Breast epithelium (tissue), 4 donors: Measurements from ENCODE around the gene NFAM1. TPM values are rescaled to one million over a fixed set of nuclear protein-coding genes. Genes with fewer than 3 reads are reported as not detected.

Source experiments
- DNase-seq, 2 donors: peaks; one replicate each; pipeline ENCODE4 v3.0.0-alpha.2; 2019; ENCODE audit warnings: low spot score in 2 of 2
- H3K27ac ChIP-seq, 2 donors: fragments of 200-600 bp; sonication (generic) in 1 of 2; one replicate each; pipeline ENCODE4 v1.5.1; 2016 to 2019; ENCODE audit warnings: mild to moderate bottlenecking in 1 of 2
- H3K27me3 ChIP-seq, 2 donors: fragments of 200-600 bp; sonication (generic) in 1 of 2; one replicate each; pipeline versions ENCODE4 v1.5.1 to v1.6.0; 2017 to 2019; ENCODE audit warnings: control low read depth in 1 of 2, mild to moderate bottlenecking in 1 of 2
- H3K36me3 ChIP-seq: fragments of 200-600 bp; one replicate; pipeline ENCODE4 v1.5.1; 2019
- H3K4me1 ChIP-seq, 2 donors: fragments of 200-600 bp; sonication (generic); one replicate each; pipeline ENCODE4 v1.5.1; 2016 to 2019; ENCODE audit warnings: control low read depth in 1 of 2
- H3K4me3 ChIP-seq, 3 donors: fragments of 200-600 bp; sonication (generic); 1 replicate in 2 of 3; 2 replicates in 1 of 3; pipeline ENCODE4 v1.5.1; 2016 to 2019; ENCODE audit warnings: mild to moderate bottlenecking in 3 of 3, moderate library complexity in 2 of 3
- H3K9me3 ChIP-seq, 2 donors: fragments of 200-600 bp; sonication (generic) in 1 of 2; one replicate each; pipeline ENCODE4 v1.5.1; 2016 to 2019; ENCODE audit warnings: control low read depth in 1 of 2
- POLR2A ChIP-seq: fragments of 450-650 bp; IDR thresholded peaks from one replicate; pipeline ENCODE4 v1.6.1; 2016; ENCODE audit warnings: antibody characterized with exemption, mild to moderate bottlenecking, moderate library complexity
- POLR2AphosphoS5 ChIP-seq, 3 donors: sonication (generic); formaldehyde crosslinking; IDR thresholded peaks; one replicate each; pipeline ENCODE4 v1.6.1; 2017; ENCODE audit warnings: antibody characterized with exemption in 3 of 3
- intact Hi-C: fragments of 100-400 bp; cut with DNase I; formaldehyde crosslinking; loops from one replicate; pipeline ENCODE4 v1.15.1; 2023; ENCODE audit warnings: low total_unique reads
- total RNA-seq, 3 donors: library from RNA; depleted of rRNA; stranded (reverse); fragments of >200 nt; gene quantifications; one replicate each; pipeline ENCODE4 v1.1.0, GENCODE V29; 2016
- TF ChIP-seq, protein P1 (sequence below), 3 donors: fragments of 450-650 bp; IDR thresholded peaks; one replicate each; pipeline ENCODE4 v1.5.1; 2016 to 2017; ENCODE audit warnings: antibody characterized with exemption in 3 of 3, mild to moderate bottlenecking in 3 of 3, moderate library complexity in 3 of 3

NFAM1 gene
- total RNA-seq, 3 donors from 2014 or later = 0.66 to 4.3 (median 1.5) TPM

DNA sequence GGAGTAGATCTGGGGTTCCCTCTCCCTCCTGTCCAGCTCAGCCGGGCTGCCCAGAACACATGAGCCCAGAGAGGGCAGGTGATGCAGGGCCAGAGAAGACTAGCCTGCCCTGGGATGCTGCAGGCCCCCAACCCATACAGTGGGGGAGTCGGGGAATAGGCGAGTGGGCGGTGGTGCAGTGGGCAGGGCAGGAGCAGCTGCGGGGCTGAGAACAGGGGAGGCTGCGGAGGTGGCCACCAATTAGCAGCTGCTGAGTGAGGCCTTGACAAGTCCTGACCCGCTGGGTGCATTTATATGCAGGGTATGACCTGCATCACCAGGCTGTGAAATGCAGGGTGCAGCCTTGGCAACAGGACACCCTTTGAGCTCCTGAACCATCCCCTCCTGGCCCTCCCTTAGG, 43.1 kb downstream of the NFAM1 start:
- TF ChIP-seq, protein P1, sequence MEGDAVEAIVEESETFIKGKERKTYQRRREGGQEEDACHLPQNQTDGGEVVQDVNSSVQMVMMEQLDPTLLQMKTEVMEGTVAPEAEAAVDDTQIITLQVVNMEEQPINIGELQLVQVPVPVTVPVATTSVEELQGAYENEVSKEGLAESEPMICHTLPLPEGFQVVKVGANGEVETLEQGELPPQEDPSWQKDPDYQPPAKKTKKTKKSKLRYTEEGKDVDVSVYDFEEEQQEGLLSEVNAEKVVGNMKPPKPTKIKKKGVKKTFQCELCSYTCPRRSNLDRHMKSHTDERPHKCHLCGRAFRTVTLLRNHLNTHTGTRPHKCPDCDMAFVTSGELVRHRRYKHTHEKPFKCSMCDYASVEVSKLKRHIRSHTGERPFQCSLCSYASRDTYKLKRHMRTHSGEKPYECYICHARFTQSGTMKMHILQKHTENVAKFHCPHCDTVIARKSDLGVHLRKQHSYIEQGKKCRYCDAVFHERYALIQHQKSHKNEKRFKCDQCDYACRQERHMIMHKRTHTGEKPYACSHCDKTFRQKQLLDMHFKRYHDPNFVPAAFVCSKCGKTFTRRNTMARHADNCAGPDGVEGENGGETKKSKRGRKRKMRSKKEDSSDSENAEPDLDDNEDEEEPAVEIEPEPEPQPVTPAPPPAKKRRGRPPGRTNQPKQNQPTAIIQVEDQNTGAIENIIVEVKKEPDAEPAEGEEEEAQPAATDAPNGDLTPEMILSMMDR (IDR thresholded peaks at IDR 0.05) = no peak
- TF ChIP-seq POLR2A (no peak), POLR2AphosphoS5 (IDR thresholded peaks at IDR 0.05) (no peak)
- Histone ChIP-seq H3K9me3 (no peaks in the 10 kb centered on the region), H3K36me3 (no peaks in the 10 kb centered on the region), H3K4me3 (no peak overlapping the region), H3K27ac (no peak overlapping the region), H3K27me3 (no peaks in the 10 kb centered on the region), H3K4me1 (no peaks in the 10 kb centered on the region)
- intact Hi-C loops = no loop called here
- no peak for DNase-seq

DNA sequence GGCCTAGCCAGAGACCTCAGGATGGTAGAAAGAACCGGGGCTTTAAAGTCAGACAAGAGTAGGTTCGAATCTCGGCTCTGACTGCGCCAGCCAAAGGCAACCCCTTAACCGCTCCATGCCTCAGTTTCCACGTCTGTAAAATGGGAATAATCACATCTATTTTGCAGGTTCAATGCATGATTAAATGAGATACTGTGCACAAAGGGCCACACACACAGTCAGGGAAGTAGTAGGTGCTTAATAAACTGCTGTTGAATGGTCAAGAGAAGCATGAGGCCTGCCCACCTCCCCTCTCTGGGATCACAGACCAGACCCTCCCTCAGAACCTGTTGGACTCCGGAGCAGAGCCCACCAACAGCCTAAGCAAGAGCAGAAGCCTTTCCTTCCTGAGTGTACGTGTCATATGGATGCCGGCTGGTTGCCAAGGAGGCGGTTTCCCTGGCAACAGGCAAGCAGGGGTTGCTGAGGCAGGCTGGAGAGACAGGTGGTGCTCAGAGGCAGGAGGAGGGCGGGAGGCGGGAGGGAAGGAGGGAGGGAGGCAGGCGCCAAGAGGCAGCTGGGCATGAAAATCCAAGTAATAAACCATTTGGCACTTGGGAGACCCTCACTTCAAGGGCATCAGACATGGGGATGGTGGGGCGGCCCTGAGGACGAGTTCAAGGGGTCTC, 43.9 kb downstream of the NFAM1 start:
- Histone ChIP-seq H3K27ac (no peak overlapping the region), H3K27me3 (no peaks in the 10 kb centered on the region), H3K4me3 (no peak overlapping the region), H3K9me3 (no peaks in the 10 kb centered on the region), H3K4me1 (no peaks in the 10 kb centered on the region), H3K36me3 (no peaks in the 10 kb centered on the region)
- no peak for DNase-seq
- intact Hi-C loops = no loop called here
- TF ChIP-seq POLR2AphosphoS5 (IDR thresholded peaks at IDR 0.05) (no peak), POLR2A (no peak)
- TF ChIP-seq, protein P1 (IDR thresholded peaks at IDR 0.05) = no peak

DNA sequence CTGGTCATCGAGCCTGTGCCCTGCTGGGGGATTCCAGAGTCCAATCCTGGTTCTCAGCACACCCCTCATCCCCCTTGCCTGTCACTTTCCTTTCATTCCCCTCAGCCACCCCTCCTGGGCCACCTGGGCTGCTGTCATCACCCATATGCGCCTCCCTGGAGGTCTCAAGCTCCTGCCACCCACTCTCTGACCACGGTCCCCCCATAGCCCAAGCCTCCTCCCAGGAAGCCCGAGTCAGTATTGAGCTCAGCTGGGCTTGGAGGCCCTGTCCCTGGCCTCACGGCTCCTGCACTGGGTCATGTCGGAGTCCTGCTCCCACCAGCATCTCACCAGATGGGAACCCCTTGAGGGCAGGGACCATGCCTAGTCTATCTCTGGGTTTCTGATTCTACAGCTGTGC, 44.6 kb downstream of the NFAM1 start:
- TF ChIP-seq POLR2A (no peak), POLR2AphosphoS5 (IDR thresholded peaks at IDR 0.05) (no peak)
- TF ChIP-seq, protein P1 (IDR thresholded peaks at IDR 0.05) = no peak
- H3K4me3 ChIP-seq = no peak overlapping the region
- H3K4me1 ChIP-seq = no peaks in the 10 kb centered on the region
- intact Hi-C loops = no loop called here
- no peaks in the 10 kb centered on the region for H3K9me3 ChIP-seq
- H3K27ac ChIP-seq = no peak overlapping the region
- H3K27me3 ChIP-seq = no peaks in the 10 kb centered on the region
- DNase-seq = no peak
- H3K36me3 ChIP-seq = no peaks in the 10 kb centered on the region

DNA sequence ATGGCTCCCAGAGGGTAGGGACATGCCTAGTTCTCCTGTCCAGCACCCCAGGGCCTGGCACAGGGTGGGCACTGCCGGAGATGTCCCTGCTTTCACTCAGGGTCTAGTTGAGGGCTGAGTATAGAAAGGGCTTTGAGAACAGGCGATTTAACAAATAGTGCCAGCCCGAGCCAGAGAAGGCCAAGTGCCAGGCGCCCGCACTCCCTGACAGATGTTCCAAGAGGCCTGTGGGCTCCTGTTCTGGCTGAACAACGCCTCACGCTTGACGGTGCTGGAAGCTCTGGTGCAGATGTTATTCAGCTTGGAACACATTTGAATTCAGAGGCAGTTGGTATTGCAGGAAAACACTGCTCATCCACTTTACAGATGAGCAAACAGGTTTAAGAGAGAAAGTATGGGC, 46.5 kb downstream of the NFAM1 start:
- TF ChIP-seq, protein P1 (IDR thresholded peaks at IDR 0.05) = no peak
- no peak for TF ChIP-seq POLR2AphosphoS5 (IDR thresholded peaks at IDR 0.05)
- no peak for TF ChIP-seq POLR2A
- intact Hi-C loops = no loop called here
- Histone ChIP-seq H3K4me3 (no peak overlapping the region), H3K4me1 (no peaks in the 10 kb centered on the region), H3K27me3 (no peaks in the 10 kb centered on the region), H3K27ac (no peak overlapping the region), H3K36me3 (no peaks in the 10 kb centered on the region), H3K9me3 (no peaks in the 10 kb centered on the region)
- DNase-seq = no peak

DNA sequence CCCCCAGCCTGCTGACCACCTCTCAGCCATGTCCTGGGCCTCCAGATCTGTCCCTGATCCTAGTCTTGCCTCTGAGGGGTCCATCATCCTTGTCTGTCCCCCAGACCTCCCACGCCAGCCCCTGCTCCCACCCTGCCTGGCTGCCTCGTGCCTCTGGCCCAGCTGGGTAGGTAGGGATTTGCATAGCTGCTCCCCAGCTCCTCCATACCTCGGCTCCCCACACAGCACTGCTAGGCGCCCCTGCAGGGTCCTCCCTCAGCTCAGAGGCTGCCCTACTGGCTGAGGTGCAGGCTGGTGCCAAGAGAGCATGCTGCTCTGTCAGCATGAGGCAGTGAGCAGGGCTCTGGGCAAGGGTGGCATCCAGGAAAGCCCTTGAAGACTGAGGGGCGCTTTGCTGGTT, 47.7 kb downstream of the NFAM1 start:
- H3K27ac ChIP-seq = no peak overlapping the region
- TF ChIP-seq POLR2AphosphoS5 (IDR thresholded peaks at IDR 0.05) (no peak), POLR2A (no peak)
- TF ChIP-seq, protein P1 (IDR thresholded peaks at IDR 0.05) = no peak
- H3K9me3 ChIP-seq = no peaks in the 10 kb centered on the region
- no peaks in the 10 kb centered on the region for H3K4me1 ChIP-seq
- no peak overlapping the region for H3K4me3 ChIP-seq
- H3K27me3 ChIP-seq = no peaks in the 10 kb centered on the region
- no peaks in the 10 kb centered on the region for H3K36me3 ChIP-seq
- DNase-seq = no peak
- intact Hi-C loops = no loop called here
